HepG2 (cell line): Measurements from ENCODE around the gene IQGAP2. TPM values are rescaled to one million over a fixed set of nuclear protein-coding genes. Genes with fewer than 3 reads are reported as not detected.
A peak's percentile ranks its signal among the peaks of the same experiment; 100 is the strongest.

Experiments used
- ASH2L ChIP-seq: fragments of 300-600, 200-600 bp; sonication (generic); IDR thresholded peaks from 2 replicates; pipeline ENCODE4 v1.7.0; 2017; ENCODE audit warnings: low read depth, mild to moderate bottlenecking, moderate library complexity, mixed read lengths, low read length; ENCODE audit not compliant: insufficient read length
- CENPX ChIP-seq: sonication (generic); formaldehyde crosslinking; IDR thresholded peaks from 2 replicates; pipeline ENCODE4 v1.9.0; 2021; ENCODE audit warnings: mild to moderate bottlenecking, missing genetic modification reagents, moderate library complexity
- GATAD2A ChIP-seq: IDR thresholded peaks from 2 replicates; pipeline ENCODE4 v1.6.1; 2016
- HNF4A ChIP-seq: sonication (generic); formaldehyde crosslinking; IDR thresholded peaks from 2 replicates; pipeline ENCODE4 v1.4.0; 2020; ENCODE audit warnings: missing genetic modification reagents
- MEIS2 ChIP-seq: sonication (generic); formaldehyde crosslinking; IDR thresholded peaks from 2 replicates; pipeline ENCODE4 v1.9.0; 2021; ENCODE audit warnings: mild to moderate bottlenecking, missing genetic modification reagents
- NFAT5 ChIP-seq: sonication (generic); formaldehyde crosslinking; IDR thresholded peaks from 2 replicates; pipeline ENCODE4 v1.4.0; 2020; ENCODE audit warnings: missing genetic modification reagents
- NFE2 ChIP-seq: sonication (generic); formaldehyde crosslinking; IDR thresholded peaks from 2 replicates; pipeline ENCODE4 v1.4.0; 2020; ENCODE audit warnings: missing genetic modification reagents
- NFRKB ChIP-seq: fragments of 450-650 bp; IDR thresholded peaks from 2 replicates; pipeline ENCODE4 v1.6.1; 2017
- PRDM4 ChIP-seq: sonication (generic); formaldehyde crosslinking; IDR thresholded peaks from 2 replicates; pipeline ENCODE4 v1.9.0; 2021; ENCODE audit warnings: missing genetic modification reagents, borderline replicate concordance
- RBFOX2 ChIP-seq: fragments of 200-400 bp; formaldehyde crosslinking; IDR thresholded peaks from 2 replicates; pipeline ENCODE4 v1.6.1; 2017; ENCODE audit warnings: low read depth, mild to moderate bottlenecking, low read length
- SOX5 ChIP-seq: IDR thresholded peaks from 2 replicates; pipeline ENCODE4 v1.6.1; 2016; ENCODE audit warnings: borderline replicate concordance
- TFAP4 ChIP-seq: sonication (generic); IDR thresholded peaks from 2 replicates; pipeline ENCODE4 v1.6.1; 2016; ENCODE audit warnings: low read depth, borderline replicate concordance
- ZBTB25 ChIP-seq: IDR thresholded peaks from 2 replicates; pipeline ENCODE4 v1.6.1; 2018; ENCODE audit warnings: missing genetic modification reagents
- ZNF652 ChIP-seq: IDR thresholded peaks from 2 replicates; pipeline ENCODE4 v1.6.1; 2016; ENCODE audit warnings: low read depth, borderline replicate concordance
- ZNF687 ChIP-seq: sonication (generic); formaldehyde crosslinking; IDR thresholded peaks from 2 replicates; pipeline ENCODE4 v1.5.1; 2020; ENCODE audit warnings: mild to moderate bottlenecking, missing genetic modification reagents, moderate library complexity
- polyA plus RNA-seq, 8 experiments: library from polyadenylated mRNA; depleted of rRNA in 3 of 8; stranded (reverse) in 7 of 8; unstranded in 1 of 8; fragments of >200 nt; fragmentation: Illumina TruSeq in 4 of 8; extraction: Trizol in 4 of 8; gene quantifications; 2 replicates each; pipeline versions ENCODE4 v1.2.1 to v1.2.3, GENCODE V29; 2011 to 2016; ENCODE audit warnings: low read depth in 4 of 8, missing spikeins in 1 of 8, mixed read lengths in 1 of 8; ENCODE audit not compliant: insufficient read depth in 1 of 8
- total RNA-seq, 5 experiments: library from RNA; depleted of rRNA; stranded (reverse); fragments of >200 nt; fragmentation: Illumina TruSeq; extraction: Trizol; gene quantifications; 2 replicates each; pipeline ENCODE4 v1.2.3, GENCODE V29; 2016; ENCODE audit warnings: low read depth in 1 of 5

IQGAP2 gene
- total and polyA plus RNA-seq, 2 of the 13 experiments (the other 11 are each of a cell fraction or from before 2014, with no cell fraction given), result 35.2 to 83.3 TPM

GRCh38 chr5:76546497-76547102 is 143.5 kb downstream of the IQGAP2 start (continued):
- peak; percentile 75 for TF ChIP-seq TFAP4
- TF ChIP-seq GATAD2A (CRISPR knock-in tag), result peak; percentile 67; the same call in 1 of the 2 replicates
- no peak for TF ChIP-seq PRDM4 (CRISPR knock-in tag)
- TF ChIP-seq NFE2 (CRISPR knock-in tag), result no peak
- no peak for TF ChIP-seq ZNF687
- peak; percentile 45; the same call in 1 of the 2 replicates for TF ChIP-seq SOX5 (CRISPR knock-in tag)
- no peak for TF ChIP-seq NFRKB
- peak; percentile 80; the same call in 1 of the 2 replicates for TF ChIP-seq MEIS2 (CRISPR knock-in tag)
- no peak for TF ChIP-seq NFAT5
- TF ChIP-seq ZBTB25, result no peak
- TF ChIP-seq RBFOX2, result no peak
- no peak for TF ChIP-seq ZNF652 (CRISPR knock-in tag)
- no peak for TF ChIP-seq CENPX (CRISPR knock-in tag)
- 0 out of 2 replicates have a peak, but pooled peaks have one; percentile 16 for TF ChIP-seq HNF4A (CRISPR knock-in tag)
- TF ChIP-seq ASH2L, result no peak
